Measurements from ENCODE around the gene TPST1.

GRCh38 chr7:66356277-66356721 lies 151.2 kb downstream of the TPST1 start:
- TF ChIP-seq CTCF (IDR thresholded peaks at IDR 0.05) (no peak), TCF7L2 (IDR thresholded peaks at IDR 0.05; ENCODE audit: low read depth, low read length) (no peak)
- TF ChIP-seq, protein P1, sequence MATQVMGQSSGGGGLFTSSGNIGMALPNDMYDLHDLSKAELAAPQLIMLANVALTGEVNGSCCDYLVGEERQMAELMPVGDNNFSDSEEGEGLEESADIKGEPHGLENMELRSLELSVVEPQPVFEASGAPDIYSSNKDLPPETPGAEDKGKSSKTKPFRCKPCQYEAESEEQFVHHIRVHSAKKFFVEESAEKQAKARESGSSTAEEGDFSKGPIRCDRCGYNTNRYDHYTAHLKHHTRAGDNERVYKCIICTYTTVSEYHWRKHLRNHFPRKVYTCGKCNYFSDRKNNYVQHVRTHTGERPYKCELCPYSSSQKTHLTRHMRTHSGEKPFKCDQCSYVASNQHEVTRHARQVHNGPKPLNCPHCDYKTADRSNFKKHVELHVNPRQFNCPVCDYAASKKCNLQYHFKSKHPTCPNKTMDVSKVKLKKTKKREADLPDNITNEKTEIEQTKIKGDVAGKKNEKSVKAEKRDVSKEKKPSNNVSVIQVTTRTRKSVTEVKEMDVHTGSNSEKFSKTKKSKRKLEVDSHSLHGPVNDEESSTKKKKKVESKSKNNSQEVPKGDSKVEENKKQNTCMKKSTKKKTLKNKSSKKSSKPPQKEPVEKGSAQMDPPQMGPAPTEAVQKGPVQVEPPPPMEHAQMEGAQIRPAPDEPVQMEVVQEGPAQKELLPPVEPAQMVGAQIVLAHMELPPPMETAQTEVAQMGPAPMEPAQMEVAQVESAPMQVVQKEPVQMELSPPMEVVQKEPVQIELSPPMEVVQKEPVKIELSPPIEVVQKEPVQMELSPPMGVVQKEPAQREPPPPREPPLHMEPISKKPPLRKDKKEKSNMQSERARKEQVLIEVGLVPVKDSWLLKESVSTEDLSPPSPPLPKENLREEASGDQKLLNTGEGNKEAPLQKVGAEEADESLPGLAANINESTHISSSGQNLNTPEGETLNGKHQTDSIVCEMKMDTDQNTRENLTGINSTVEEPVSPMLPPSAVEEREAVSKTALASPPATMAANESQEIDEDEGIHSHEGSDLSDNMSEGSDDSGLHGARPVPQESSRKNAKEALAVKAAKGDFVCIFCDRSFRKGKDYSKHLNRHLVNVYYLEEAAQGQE (IDR thresholded peaks at IDR 0.05; ENCODE audit: insufficient read depth in 1 of 2, low read depth in 2 of 2, low read length in 1 of 2) = no peak
